ENCODE data around the gene SLC9C1.

DNA sequence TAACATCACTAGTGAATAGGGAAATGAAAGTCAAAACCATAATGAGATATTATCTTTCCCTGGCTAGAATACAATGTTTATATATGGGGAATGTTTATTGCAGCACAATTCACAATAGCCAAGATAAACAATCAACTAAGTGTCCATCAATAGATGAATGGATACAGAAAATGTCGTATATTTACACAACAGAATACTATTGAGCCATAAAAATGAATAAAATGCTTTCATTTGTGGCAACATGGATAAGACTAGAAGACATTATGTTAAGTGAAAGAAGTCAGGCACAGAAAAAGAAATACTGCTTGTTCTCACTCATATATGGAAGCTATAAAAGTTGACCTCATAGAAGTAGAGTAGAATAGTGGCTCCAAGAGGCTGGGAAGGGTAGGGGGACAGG lies 65.2 kb downstream of the SLC9C1 start:
- TF ChIP-seq CTCF (conservative IDR thresholded peaks at IDR 0.05; ENCODE audit: low read depth, low read length) (no peak), EZH2 (IDR thresholded peaks at IDR 0.05; ENCODE audit: borderline replicate concordance, low read depth, low read length, poor library complexity, severe bottlenecking) (no peak)

All from A673 (cell line).